H9 (cell line): ENCODE data around the gene ATP13A2. TPM values are rescaled to one million over a fixed set of nuclear protein-coding genes. Genes with fewer than 3 reads are reported as not detected.

ENCODE experiments used
- DNase-seq: peaks from one replicate; pipeline ENCODE4 v3.0.0-alpha.2; 2017
- H2AFZ ChIP-seq: one replicate; pipeline ENCODE4 v1.6.1; 2013; ENCODE audit warnings: mild to moderate bottlenecking, low read length, control low read depth, moderate library complexity
- H2AK5ac ChIP-seq: 2 replicates; pipeline ENCODE4 v1.6.1; 2013; ENCODE audit warnings: low read length, control low read depth, mixed read lengths; ENCODE audit not compliant: insufficient read length
- H2BK120ac ChIP-seq: one replicate; pipeline ENCODE4 v1.6.1; 2013; ENCODE audit warnings: low read depth, mild to moderate bottlenecking, low read length, control low read depth, inconsistent platforms; ENCODE audit not compliant: poor library complexity, severe bottlenecking
- H2BK12ac ChIP-seq: 2 replicates; pipeline ENCODE4 v1.6.1; 2013; ENCODE audit warnings: low read length, control low read depth, mixed read lengths, low read depth; ENCODE audit not compliant: insufficient read length
- H2BK15ac ChIP-seq: 2 replicates; pipeline ENCODE4 v1.6.1; 2013; ENCODE audit warnings: low read depth, low read length, control low read depth
- H2BK20ac ChIP-seq: one replicate; pipeline ENCODE4 v1.6.1; 2013; ENCODE audit warnings: low read depth, mild to moderate bottlenecking, low read length, control low read depth, inconsistent platforms; ENCODE audit not compliant: poor library complexity, severe bottlenecking
- H2BK5ac ChIP-seq: 2 replicates; pipeline ENCODE4 v1.6.1; 2013; ENCODE audit warnings: low read length, control low read depth, mixed read lengths; ENCODE audit not compliant: insufficient read length
- H3K14ac ChIP-seq: 2 replicates; pipeline ENCODE4 v1.6.1; 2013; ENCODE audit warnings: low read length, control low read depth; ENCODE audit not compliant: insufficient read depth
- H3K18ac ChIP-seq: 2 replicates; pipeline ENCODE4 v1.6.1; 2013; ENCODE audit warnings: low read depth, mild to moderate bottlenecking, mixed read lengths, low read length, control low read depth; ENCODE audit not compliant: insufficient read length
- H3K23ac ChIP-seq: 2 replicates; pipeline ENCODE4 v1.6.1; 2013; ENCODE audit warnings: low read length, control low read depth, mixed read lengths, low read depth; ENCODE audit not compliant: insufficient read length
- H3K23me2 ChIP-seq: 2 replicates; pipeline ENCODE4 v1.6.1; 2013; ENCODE audit warnings: low read depth, mild to moderate bottlenecking, mixed read lengths, low read length, control low read depth; ENCODE audit not compliant: insufficient read length, poor library complexity, severe bottlenecking
- H3K27ac ChIP-seq: 2 replicates; pipeline ENCODE4 v1.5.1; 2013; ENCODE audit warnings: low read length, control low read depth, mixed read lengths, low read depth; ENCODE audit not compliant: insufficient read length
- H3K27me3 ChIP-seq: 2 replicates; pipeline ENCODE4 v1.6.1; 2013; ENCODE audit warnings: low read length, control low read depth, inconsistent platforms; ENCODE audit not compliant: insufficient read depth
- H3K4ac ChIP-seq: 2 replicates; pipeline ENCODE4 v1.6.1; 2013; ENCODE audit warnings: low read depth, mild to moderate bottlenecking, control low read depth, inconsistent platforms, low read length, moderate library complexity
- H3K4me1 ChIP-seq: 2 replicates; pipeline ENCODE4 v1.6.1; 2013; ENCODE audit warnings: low read length, control low read depth, inconsistent platforms; ENCODE audit not compliant: insufficient read depth
- H3K4me2 ChIP-seq: 2 replicates; pipeline ENCODE4 v1.6.1; 2013; ENCODE audit warnings: low read length, control low read depth, mixed read lengths; ENCODE audit not compliant: insufficient read length, insufficient read depth
- H3K56ac ChIP-seq: 2 replicates; pipeline ENCODE4 v1.6.1; 2013; ENCODE audit warnings: low read depth, mild to moderate bottlenecking, mixed read lengths, low read length, control low read depth; ENCODE audit not compliant: insufficient read length
- H3K79me1 ChIP-seq: 2 replicates; pipeline ENCODE4 v1.6.1; 2013; ENCODE audit warnings: low read depth, mild to moderate bottlenecking, moderate library complexity, low read length, control low read depth, inconsistent platforms; ENCODE audit not compliant: insufficient read depth, poor library complexity, severe bottlenecking
- H3K79me2 ChIP-seq: 2 replicates; pipeline ENCODE4 v1.6.1; 2013; ENCODE audit warnings: low read length, control low read depth, inconsistent platforms; ENCODE audit not compliant: insufficient read depth
- H3K9ac ChIP-seq: 2 replicates; pipeline ENCODE4 v1.6.1; 2013; ENCODE audit warnings: low read length, control low read depth, mixed read lengths; ENCODE audit not compliant: insufficient read length; ENCODE audit errors: extremely low read depth
- H3K9me3 ChIP-seq: one replicate; pipeline ENCODE4 v1.6.1; 2013; ENCODE audit warnings: low read depth, low read length, inconsistent platforms; ENCODE audit not compliant: control insufficient read depth
- H3T11ph ChIP-seq: one replicate; pipeline ENCODE4 v1.6.1; 2013; ENCODE audit warnings: mild to moderate bottlenecking, low read length, control low read depth, inconsistent platforms
- H4K20me1 ChIP-seq: one replicate; pipeline ENCODE4 v1.6.1; 2013; ENCODE audit not compliant: control insufficient read depth, insufficient read length, insufficient read depth
- H4K5ac ChIP-seq: 2 replicates; pipeline ENCODE4 v1.6.1; 2013; ENCODE audit warnings: low read depth, mild to moderate bottlenecking, mixed read lengths, low read length, control low read depth; ENCODE audit not compliant: insufficient read length
- H4K8ac ChIP-seq: replicated peaks from 2 replicates; pipeline ENCODE4 v1.6.1; 2013; ENCODE audit warnings: low read length, control low read depth, mixed read lengths, low read depth; ENCODE audit not compliant: insufficient read length
- H4K91ac ChIP-seq: 2 replicates; pipeline ENCODE4 v1.6.1; 2013; ENCODE audit warnings: low read depth, mild to moderate bottlenecking, moderate library complexity, mixed read lengths, low read length, control low read depth; ENCODE audit not compliant: insufficient read length
- H3K27ac Mint-ChIP-seq, 3 experiments: 2 replicates in 2 of 3; 3 replicates in 1 of 3; pipeline ENCODE4 v1.8.0; 2020 to 2021; ENCODE audit warnings: mixed read lengths in 3 of 3, mild to moderate bottlenecking in 1 of 3, moderate library complexity in 1 of 3
- H3K27me3 Mint-ChIP-seq: 2 replicates; pipeline ENCODE4 v1.8.0; 2021; ENCODE audit warnings: low read depth, mild to moderate bottlenecking, moderate library complexity, mixed read lengths
- H3K36me3 Mint-ChIP-seq, 3 experiments: 2 replicates in 2 of 3; 3 replicates in 1 of 3; pipeline ENCODE4 v1.8.0; 2020 to 2021; ENCODE audit warnings: low read depth in 3 of 3, mixed read lengths in 3 of 3; ENCODE audit not compliant: insufficient read depth in 1 of 3
- H3K4me1 Mint-ChIP-seq, 2 experiments: 2 replicates each; pipeline ENCODE4 v1.8.0; 2020; ENCODE audit warnings: mixed read lengths in 2 of 2
- H3K4me3 Mint-ChIP-seq, 2 experiments: 2 replicates in 1 of 2; 3 replicates in 1 of 2; pipeline ENCODE4 v1.8.0; 2020 to 2021; ENCODE audit warnings: mild to moderate bottlenecking in 2 of 2, mixed read lengths in 2 of 2, moderate library complexity in 1 of 2
- H3K9me3 Mint-ChIP-seq, 2 experiments: 2 replicates in 1 of 2; 3 replicates in 1 of 2; pipeline ENCODE4 v1.8.0; 2020; ENCODE audit warnings: mild to moderate bottlenecking in 2 of 2, mixed read lengths in 2 of 2, moderate library complexity in 1 of 2
- CTCF ChIP-seq: fragments of 200-600 bp; sonication (generic); conservative IDR thresholded peaks from 3 replicates; pipeline ENCODE4 v1.8.0; 2021; ENCODE audit warnings: antibody characterized with exemption, mild to moderate bottlenecking
- WGBS: extraction: QIAGEN DNeasy Blood & Tissue Kit; methylation state at CpG from one replicate; pipeline ENCODE4 v1.1.7; 2013; ENCODE audit warnings: missing lambda C conversion rate, low lambda C conversion rate, mixed read lengths; ENCODE audit not compliant: insufficient read length; ENCODE audit errors: extremely low coverage; 5-methylcytosine and 5-hydroxymethylcytosine counted together
- total RNA-seq: library from RNA; stranded (reverse); gene quantifications from 2 replicates; pipeline ENCODE4 v1.2.1, GENCODE V29; 2021

The ATP13A2 gene
- total RNA-seq, 1 experiment from 2014 or later, result 53.6 TPM

DNA sequence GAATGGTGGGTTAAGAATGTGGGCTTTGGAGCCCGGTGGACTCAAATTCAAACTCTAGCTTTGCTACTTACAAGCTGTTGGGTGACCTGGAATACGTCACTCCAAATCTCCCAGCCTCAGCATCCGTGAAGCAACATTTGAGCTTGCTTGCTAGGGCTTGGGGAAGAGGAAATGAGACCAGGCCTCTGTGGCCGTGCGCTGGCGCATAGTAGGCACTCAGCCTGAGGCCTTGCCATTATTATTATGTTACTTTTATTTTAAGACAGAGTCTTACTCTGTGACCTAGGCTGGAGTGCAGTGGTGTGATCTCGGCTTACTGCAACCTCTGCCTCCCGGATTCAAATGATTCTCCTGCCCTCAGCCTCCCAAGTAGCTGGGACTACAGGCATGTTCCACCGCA, 19.1 kb downstream of the ATP13A2 start:
- Mint-ChIP-seq H3K36me3 (peaks cover 9 to 30% (median 15%) of the 10 kb centered on the region in 3 experiments), H3K9me3 (no peaks in the 10 kb centered on the region), H3K4me3 (no peak overlapping the region), H3K27me3 (no peaks in the 10 kb centered on the region), H3K27ac (no peak overlapping the region), H3K4me1 (no peaks in the 10 kb centered on the region)
- Histone ChIP-seq H3K27ac (no peak overlapping the region), H3T11ph (no peak overlapping the region), H2BK120ac (no peak overlapping the region), H4K91ac (no peak overlapping the region), H3K4ac (no peak overlapping the region), H3K4me1 (no peaks in the 10 kb centered on the region), H2BK20ac (no peak overlapping the region), H2AFZ (no peak overlapping the region), H2AK5ac (no peak overlapping the region), H3K9ac (no peak overlapping the region), H4K20me1 (no peaks in the 10 kb centered on the region), H3K79me1 (no peaks in the 10 kb centered on the region), H3K14ac (no peak overlapping the region), H4K8ac (no peak overlapping the region), H3K18ac (no peak overlapping the region), H3K9me3 (no peaks in the 10 kb centered on the region), H2BK5ac (no peak overlapping the region), H3K23me2 (no peaks in the 10 kb centered on the region), H2BK15ac (no peak overlapping the region), H3K23ac (no peak overlapping the region), H3K79me2 (no peaks in the 10 kb centered on the region), H3K56ac (no peak overlapping the region), H3K27me3 (no peaks in the 10 kb centered on the region), H2BK12ac (no peak overlapping the region), H4K5ac (no peak overlapping the region), H3K4me2 (no peak overlapping the region)
- DNase-seq, result no peak
- no peak for TF ChIP-seq CTCF
- no CpG with 5 or more reads among the region's 9 CpGs for WGBS
